Coronary artery (tissue), 2 donors: Measurements from ENCODE around the gene RAMP3.
"Not testable (repeated sequence)": the region's sequence is repeated elsewhere in the genome, so short reads cannot be mapped to it uniquely, and the experiment has no call there.

Experiments used
- DNase-seq: peaks from one replicate; pipeline ENCODE4 v3.0.0-alpha.2; 2017; ENCODE audit warnings: low spot score
- H3K27ac ChIP-seq, 2 donors: fragments of 200-600 bp; sonication (generic); one replicate each; pipeline ENCODE4 v1.5.1; 2016 to 2019
- H3K4me3 ChIP-seq: fragments of 200-600 bp; sonication (generic); 2 replicates; pipeline ENCODE4 v1.5.1; 2016; ENCODE audit warnings: mild to moderate bottlenecking, moderate library complexity
- CTCF ChIP-seq: fragments of 200-600 bp; sonication (generic); IDR thresholded peaks from one replicate; pipeline ENCODE4 v1.5.1; 2019; ENCODE audit warnings: antibody characterized with exemption

RAMP3 gene

GRCh38 chr7:45157653-45158401, at the start of gene RAMP3:
TSS of gene RAMP3 (plus strand) at chr7:45157791. CDS start at chr7:45157829, 38 bp downstream.
- Histone ChIP-seq H3K27ac (peak within 1 kb of the TSS in 1 of 2 donors; percentile 62), H3K4me3 (peak within 1 kb of the TSS; percentile 66)
- TF ChIP-seq CTCF, result no peak
- DNase-seq, result peak; percentile 59

- peak; percentile 64 for DNase-seq
- Histone ChIP-seq H3K27ac (no peak overlapping the region), H3K4me3 (no peak overlapping the region)
- no peak for TF ChIP-seq CTCF
These were observed 48.7 kb upstream of the RAMP3 start for GRCh38 chr7:45108863-45109262.

GRCh38 chr7:45111298-45112223, 46.0 kb upstream of the RAMP3 start, which contains the start of gene TBRG4:
TSS of gene TBRG4 (minus strand) at chr7:45111697. CDS start at chr7:45109237, 2,460 bp downstream.
- peak within 1 kb of the TSS; percentile 87 to 90 for H3K27ac ChIP-seq
- H3K4me3 ChIP-seq, result peak within 1 kb of the TSS; percentile 89
- peak; percentile 95 for DNase-seq
- no peak for TF ChIP-seq CTCF

GRCh38 chr7:45112648-45113047, 44.9 kb upstream of the RAMP3 start:
- H3K4me3 ChIP-seq, result no peak overlapping the region
- no peak for TF ChIP-seq CTCF
- no peak overlapping the region for H3K27ac ChIP-seq
- DNase-seq, result no peak

- DNase-seq, H3K27ac ChIP-seq, H3K4me3 ChIP-seq: not testable (repeated sequence)
These were observed 43.3 kb upstream of the RAMP3 start for GRCh38 chr7:45114257-45114656.

GRCh38 chr7:45114926-45115325, 42.7 kb upstream of the RAMP3 start:
- Histone ChIP-seq H3K27ac (no peak overlapping the region), H3K4me3 (no peak overlapping the region)
- no peak for TF ChIP-seq CTCF
- DNase-seq, result no peak

GRCh38 chr7:45116048-45116447, 41.5 kb upstream of the RAMP3 start:
- no peak overlapping the region for H3K4me3 ChIP-seq
- TF ChIP-seq CTCF, result no peak

More at GRCh38 chr7:45116048-45116447, 41.5 kb upstream of the RAMP3 start:
- H3K27ac ChIP-seq, result no peak overlapping the region
- no peak for DNase-seq
